ENCODE data around the gene GEMIN7. TPM values are rescaled to one million over a fixed set of nuclear protein-coding genes. Genes with fewer than 3 reads are reported as not detected.

Gene GEMIN7

GRCh38 chr19:45139286-45140143 is 60.5 kb downstream of the GEMIN7 start:
- no peak for DNase-seq (ENCODE audit: low spot score)

DNA sequence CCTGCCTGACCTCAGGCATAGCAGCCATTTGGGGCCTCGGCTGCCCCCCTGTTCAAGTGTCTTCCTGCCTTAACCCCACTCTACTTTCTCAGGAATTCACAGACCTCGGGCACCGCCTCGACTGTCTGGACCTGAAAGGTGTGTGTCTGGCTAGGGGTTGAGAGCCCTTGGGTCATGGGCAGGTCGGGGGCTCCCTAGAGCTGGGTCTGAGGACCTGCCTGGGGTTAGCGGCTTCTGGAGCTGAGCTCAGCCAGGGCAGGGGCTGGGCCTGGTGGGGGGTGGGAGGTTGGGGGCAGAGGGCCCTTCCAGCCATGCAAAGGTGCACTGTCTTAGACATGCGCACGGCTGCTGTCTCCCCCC is 61.1 kb downstream of the GEMIN7 start:
- no peak overlapping the region for H3K14ac ChIP-seq (ENCODE audit: low read length)
- no peak overlapping the region for H3K4ac ChIP-seq (ENCODE audit: low read length)
- H3K9ac ChIP-seq (ENCODE audit: low read depth, low read length, poor library complexity): no peak overlapping the region
- no peak overlapping the region for H2BK12ac ChIP-seq (ENCODE audit: low read length)
- H3K4me3 ChIP-seq (ENCODE audit: low read length in 2 of 2): peak overlapping the region in 1 of 2 donors; percentile 26
- H3K4me1 ChIP-seq (ENCODE audit: control insufficient read depth in 2 of 2, insufficient read depth in 1 of 2, low read depth in 1 of 2, low read length in 2 of 2): peaks cover 13 to 19% of the 10 kb centered on the region in 2 donors
- H3K9me3 ChIP-seq (replicated peaks in 1 of 2; ENCODE audit: control insufficient read depth in 2 of 2, insufficient read depth in 1 of 2, low read depth in 1 of 2, low read length in 2 of 2): peaks cover 0 to 2% of the 10 kb centered on the region in 2 donors
- no peaks in the 10 kb centered on the region for H3K27me3 ChIP-seq (ENCODE audit: control insufficient read depth in 3 of 3, insufficient read depth in 3 of 3, low read depth in 1 of 3, low read length in 3 of 3)
- H3K36me3 ChIP-seq (replicated peaks in 1 of 2; ENCODE audit: control insufficient read depth in 2 of 2, insufficient read depth in 2 of 2, low read length in 2 of 2): peaks cover 20 to 44% of the 10 kb centered on the region in 2 donors
- H3K79me1 ChIP-seq (ENCODE audit: low read depth, low read length): peaks cover 28% of the 10 kb centered on the region
- no peak overlapping the region for H3K18ac ChIP-seq (ENCODE audit: low read length)
- no peak overlapping the region for H4K91ac ChIP-seq (ENCODE audit: low read depth, low read length, poor library complexity)
- no peak overlapping the region for H2BK15ac ChIP-seq (ENCODE audit: low read length)
- H2BK5ac ChIP-seq (ENCODE audit: low read length): no peak overlapping the region
- no peak for DNase-seq (ENCODE audit: low spot score)
- H3K4me2 ChIP-seq (ENCODE audit: insufficient read depth, low read length, poor library complexity, severe bottlenecking): no peak overlapping the region
- no peak overlapping the region for H3K27ac ChIP-seq (replicated peaks; ENCODE audit: low read length)
- H2AK5ac ChIP-seq (ENCODE audit: low read depth, low read length): peak overlapping the region; percentile 52
- no CpG with 5 or more reads among the region's 8 CpGs for WGBS, 2 donors (ENCODE audit: extremely low coverage in 2 of 2, insufficient read length in 2 of 2, insufficient replicate concordance in 1 of 2)
- peak overlapping the region; percentile 31 for H3K23ac ChIP-seq (ENCODE audit: low read depth, low read length, poor library complexity)
- peak overlapping the region; percentile 43 for H4K8ac ChIP-seq (ENCODE audit: low read depth, low read length)
- H2AFZ ChIP-seq (ENCODE audit: low read length): no peak overlapping the region
- no peak overlapping the region for H2BK120ac ChIP-seq (ENCODE audit: low read depth, low read length)

More at GRCh38 chr19:45139286-45140143, 60.5 kb downstream of the GEMIN7 start:
- Histone ChIP-seq H2BK15ac (ENCODE audit: low read length) (no peak overlapping the region), H3K79me1 (ENCODE audit: low read depth, low read length) (peaks cover 24% of the 10 kb centered on the region), H3K4me3 (ENCODE audit: low read length in 2 of 2) (peak overlapping the region in 1 of 2 donors; percentile 26), H3K4me1 (ENCODE audit: control insufficient read depth in 2 of 2, insufficient read depth in 1 of 2, low read depth in 1 of 2, low read length in 2 of 2) (peaks cover 13 to 19% of the 10 kb centered on the region in 2 donors), H3K18ac (ENCODE audit: low read length) (peak overlapping the region; percentile 8), H3K9ac (ENCODE audit: low read depth, low read length, poor library complexity) (no peak overlapping the region), H3K27ac (replicated peaks; ENCODE audit: low read length) (no peak overlapping the region), H4K8ac (ENCODE audit: low read depth, low read length) (peak overlapping the region; percentile 43), H3K27me3 (ENCODE audit: control insufficient read depth in 3 of 3, insufficient read depth in 3 of 3, low read depth in 1 of 3, low read length in 3 of 3) (no peaks in the 10 kb centered on the region), H3K4me2 (ENCODE audit: insufficient read depth, low read length, poor library complexity, severe bottlenecking) (no peak overlapping the region), H2BK12ac (ENCODE audit: low read length) (no peak overlapping the region), H4K91ac (ENCODE audit: low read depth, low read length, poor library complexity) (no peak overlapping the region), H3K4ac (ENCODE audit: low read length) (no peak overlapping the region), H3K9me3 (replicated peaks in 1 of 2; ENCODE audit: control insufficient read depth in 2 of 2, insufficient read depth in 1 of 2, low read depth in 1 of 2, low read length in 2 of 2) (peaks cover 0 to 2% of the 10 kb centered on the region in 2 donors), H3K14ac (ENCODE audit: low read length) (no peak overlapping the region), H3K36me3 (replicated peaks in 1 of 2; ENCODE audit: control insufficient read depth in 2 of 2, insufficient read depth in 2 of 2, low read length in 2 of 2) (peaks cover 20 to 38% of the 10 kb centered on the region in 2 donors), H2BK120ac (ENCODE audit: low read depth, low read length) (no peak overlapping the region), H2BK5ac (ENCODE audit: low read length) (no peak overlapping the region), H2AK5ac (ENCODE audit: low read depth, low read length) (peak overlapping the region; percentile 52), H3K23ac (ENCODE audit: low read depth, low read length, poor library complexity) (peak overlapping the region; percentile 31), H2AFZ (ENCODE audit: low read length) (no peak overlapping the region)
- WGBS, 2 donors (ENCODE audit: extremely low coverage in 2 of 2, insufficient read length in 2 of 2, insufficient replicate concordance in 1 of 2): no CpG with 5 or more reads among the region's 24 CpGs

- no CpG with 5 or more reads among the region's 11 CpGs for WGBS, 2 donors (ENCODE audit: extremely low coverage in 2 of 2, insufficient read length in 2 of 2, insufficient replicate concordance in 1 of 2)
- Histone ChIP-seq H2BK5ac (ENCODE audit: low read length) (no peak overlapping the region), H3K27ac (replicated peaks; ENCODE audit: low read length) (no peak overlapping the region), H3K4ac (ENCODE audit: low read length) (no peak overlapping the region), H2AFZ (ENCODE audit: low read length) (no peak overlapping the region), H3K4me1 (ENCODE audit: control insufficient read depth in 2 of 2, insufficient read depth in 1 of 2, low read depth in 1 of 2, low read length in 2 of 2) (peaks cover 13 to 19% of the 10 kb centered on the region in 2 donors), H2AK5ac (ENCODE audit: low read depth, low read length) (no peak overlapping the region), H3K9me3 (replicated peaks in 1 of 2; ENCODE audit: control insufficient read depth in 2 of 2, insufficient read depth in 1 of 2, low read depth in 1 of 2, low read length in 2 of 2) (peaks cover 0 to 2% of the 10 kb centered on the region in 2 donors), H3K18ac (ENCODE audit: low read length) (no peak overlapping the region), H3K36me3 (replicated peaks in 1 of 2; ENCODE audit: control insufficient read depth in 2 of 2, insufficient read depth in 2 of 2, low read length in 2 of 2) (peaks cover 20 to 48% of the 10 kb centered on the region in 2 donors), H3K27me3 (ENCODE audit: control insufficient read depth in 3 of 3, insufficient read depth in 3 of 3, low read depth in 1 of 3, low read length in 3 of 3) (no peaks in the 10 kb centered on the region), H4K91ac (ENCODE audit: low read depth, low read length, poor library complexity) (no peak overlapping the region), H3K79me1 (ENCODE audit: low read depth, low read length) (peaks cover 24% of the 10 kb centered on the region), H3K4me2 (ENCODE audit: insufficient read depth, low read length, poor library complexity, severe bottlenecking) (no peak overlapping the region), H3K9ac (ENCODE audit: low read depth, low read length, poor library complexity) (no peak overlapping the region), H2BK12ac (ENCODE audit: low read length) (no peak overlapping the region), H2BK120ac (ENCODE audit: low read depth, low read length) (no peak overlapping the region), H4K8ac (ENCODE audit: low read depth, low read length) (no peak overlapping the region), H2BK15ac (ENCODE audit: low read length) (no peak overlapping the region), H3K23ac (ENCODE audit: low read depth, low read length, poor library complexity) (no peak overlapping the region), H3K14ac (ENCODE audit: low read length) (no peak overlapping the region), H3K4me3 (ENCODE audit: low read length in 2 of 2) (no peak overlapping the region)
- DNase-seq (ENCODE audit: low spot score): no peak
Observed at GRCh38 chr19:45140533-45140932, 61.5 kb downstream of the GEMIN7 start.

Small RNA genes lying within 50 kb of the gene (small RNA-seq; reads per million reads assigned to genes)
- gene RNU6-611P (ENCODE audit: insufficient read depth): not detected

Measured in neuronal stem cell (in vitro differentiated cells).